ENCODE results near the gene LSM14B. TPM values are rescaled to one million over a fixed set of nuclear protein-coding genes. Genes with fewer than 3 reads are reported as not detected.

Gene LSM14B
- total RNA-seq, 2 donors from 2014 or later = 39.7 to 87.1 TPM

DNA sequence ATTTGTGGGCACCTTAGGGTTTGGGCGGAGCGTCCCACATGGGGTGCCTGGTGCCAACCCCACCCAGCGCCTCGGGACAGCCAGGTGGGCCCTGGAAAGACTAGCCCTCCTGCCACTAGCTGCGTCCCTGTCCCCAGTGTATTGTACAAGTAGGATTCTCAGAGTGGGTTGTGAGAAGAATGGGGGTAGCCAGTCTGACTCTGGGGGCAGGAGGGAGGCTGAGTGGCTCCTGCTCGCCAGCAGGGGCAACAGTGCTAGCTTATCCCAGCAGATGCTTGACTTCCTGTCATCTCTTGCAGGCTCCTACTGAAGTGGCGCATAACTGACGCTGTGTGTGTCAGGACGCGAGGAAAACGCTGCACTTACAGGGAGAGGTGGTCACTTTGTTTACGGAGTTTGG, 11.6 kb downstream of the LSM14B start:
- H3K27me3 ChIP-seq (replicated peaks; ENCODE audit: insufficient read depth) = no peaks in the 10 kb centered on the region
- intact Hi-C loops (cut with DNase I) = no loop called here
- H3K4me3 ChIP-seq = no peak overlapping the region
- no peaks in the 10 kb centered on the region for H3K4me1 ChIP-seq (replicated peaks)
- H3K9me3 ChIP-seq = no peaks in the 10 kb centered on the region
- H3K27ac ChIP-seq = no peak overlapping the region
- TF ChIP-seq, protein P1, sequence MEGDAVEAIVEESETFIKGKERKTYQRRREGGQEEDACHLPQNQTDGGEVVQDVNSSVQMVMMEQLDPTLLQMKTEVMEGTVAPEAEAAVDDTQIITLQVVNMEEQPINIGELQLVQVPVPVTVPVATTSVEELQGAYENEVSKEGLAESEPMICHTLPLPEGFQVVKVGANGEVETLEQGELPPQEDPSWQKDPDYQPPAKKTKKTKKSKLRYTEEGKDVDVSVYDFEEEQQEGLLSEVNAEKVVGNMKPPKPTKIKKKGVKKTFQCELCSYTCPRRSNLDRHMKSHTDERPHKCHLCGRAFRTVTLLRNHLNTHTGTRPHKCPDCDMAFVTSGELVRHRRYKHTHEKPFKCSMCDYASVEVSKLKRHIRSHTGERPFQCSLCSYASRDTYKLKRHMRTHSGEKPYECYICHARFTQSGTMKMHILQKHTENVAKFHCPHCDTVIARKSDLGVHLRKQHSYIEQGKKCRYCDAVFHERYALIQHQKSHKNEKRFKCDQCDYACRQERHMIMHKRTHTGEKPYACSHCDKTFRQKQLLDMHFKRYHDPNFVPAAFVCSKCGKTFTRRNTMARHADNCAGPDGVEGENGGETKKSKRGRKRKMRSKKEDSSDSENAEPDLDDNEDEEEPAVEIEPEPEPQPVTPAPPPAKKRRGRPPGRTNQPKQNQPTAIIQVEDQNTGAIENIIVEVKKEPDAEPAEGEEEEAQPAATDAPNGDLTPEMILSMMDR (IDR thresholded peaks at IDR 0.05) = no peak
- TF ChIP-seq POLR2AphosphoS5 (IDR thresholded peaks at IDR 0.05) = no peak
- no peak for TF ChIP-seq POLR2A (IDR thresholded peaks at IDR 0.05)
- peaks cover 13 to 41% of the 10 kb centered on the region in 2 donors for H3K36me3 ChIP-seq
- 86% methylated on average over 12 of the region's 12 CpGs for WGBS
- DNase-seq (ENCODE audit: low spot score) = no peak

DNA sequence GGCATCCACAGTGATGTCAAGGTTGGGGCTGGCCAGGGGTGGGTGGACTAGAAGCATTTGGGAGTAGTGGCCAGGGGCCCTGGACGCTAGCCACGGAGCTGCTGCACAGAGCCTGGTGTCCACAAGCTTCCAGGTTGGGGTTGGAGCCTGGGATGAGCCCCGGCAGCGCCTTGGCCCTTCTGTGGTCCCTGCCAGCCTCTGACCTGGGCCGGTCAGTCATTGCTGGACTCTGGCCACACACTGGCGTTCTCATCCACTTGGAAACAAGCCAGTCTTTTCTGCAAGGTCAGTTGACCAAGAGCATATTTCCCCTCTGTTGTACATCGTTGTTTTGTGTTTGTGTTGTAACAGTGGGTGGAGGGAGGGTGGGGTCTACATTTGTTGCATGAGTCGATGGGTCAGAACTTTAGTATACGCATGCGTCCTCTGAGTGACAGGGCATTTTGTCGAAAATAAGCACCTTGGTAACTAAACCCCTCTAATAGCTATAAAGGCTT, 12.5 kb downstream of the LSM14B start:
- intact Hi-C loops (cut with DNase I) = loop anchor here (5.0 kb wide), 1 partner anchor 122 kb away; no protein-coding TSS in a partner anchor
- Histone ChIP-seq H3K27me3 (replicated peaks; ENCODE audit: insufficient read depth) (no peaks in the 10 kb centered on the region), H3K4me3 (no peak overlapping the region), H3K36me3 (peaks cover 21 to 47% of the 10 kb centered on the region in 2 donors), H3K9me3 (no peaks in the 10 kb centered on the region), H3K4me1 (replicated peaks) (no peaks in the 10 kb centered on the region), H3K27ac (no peak overlapping the region)
- 64% methylated on average over 9 of the region's 11 CpGs for WGBS
- TF ChIP-seq, protein P1 (IDR thresholded peaks at IDR 0.05) = no peak
- TF ChIP-seq POLR2A (IDR thresholded peaks at IDR 0.05) (no peak), POLR2AphosphoS5 (IDR thresholded peaks at IDR 0.05) (no peak)
- DNase-seq (ENCODE audit: low spot score) = no peak

DNA sequence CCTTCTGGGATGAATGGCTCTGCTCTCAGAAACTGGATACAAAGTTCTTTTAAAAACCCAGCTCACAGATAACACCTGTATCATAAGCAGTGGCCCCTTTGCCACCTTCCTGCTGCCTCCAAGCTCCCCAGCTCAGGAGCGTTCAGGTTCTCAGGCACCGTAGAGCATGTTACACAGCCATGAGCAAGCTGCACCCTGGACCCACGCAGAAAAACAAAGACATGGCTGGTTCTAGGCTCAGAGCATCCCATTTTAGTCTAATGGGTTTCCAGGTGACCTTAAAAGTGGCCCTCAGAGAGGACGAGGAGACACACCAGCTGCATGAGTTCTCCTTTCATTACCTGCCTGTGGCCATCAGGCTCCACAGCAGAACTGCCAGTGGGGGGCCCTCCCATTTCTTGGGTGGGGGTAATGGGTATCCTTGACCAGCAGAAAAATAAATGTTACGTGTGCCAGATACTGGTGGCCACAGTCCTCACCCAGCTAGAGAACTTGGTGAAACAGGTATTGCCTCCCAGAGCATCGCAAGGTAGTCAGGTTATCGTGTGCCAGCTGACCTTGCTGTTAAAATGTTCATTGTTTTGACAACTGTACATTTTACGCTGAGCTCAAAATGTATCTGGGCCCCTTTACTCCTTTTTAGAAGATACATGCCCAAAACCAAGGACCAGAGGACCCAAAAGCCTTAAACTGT, 13.4 kb downstream of the LSM14B start:
- TF ChIP-seq, protein P1 (IDR thresholded peaks at IDR 0.05) = no peak
- TF ChIP-seq POLR2AphosphoS5 (IDR thresholded peaks at IDR 0.05) = no peak
- TF ChIP-seq POLR2A (IDR thresholded peaks at IDR 0.05) = no peak
- DNase-seq (ENCODE audit: low spot score) = no peak
- Histone ChIP-seq H3K4me1 (replicated peaks) (peaks cover 5% of the 10 kb centered on the region), H3K27me3 (replicated peaks; ENCODE audit: insufficient read depth) (no peaks in the 10 kb centered on the region), H3K4me3 (no peak overlapping the region), H3K27ac (no peak overlapping the region), H3K36me3 (peaks cover 20 to 46% of the 10 kb centered on the region in 2 donors), H3K9me3 (no peaks in the 10 kb centered on the region)
- WGBS = 88% methylated on average over 8 of the region's 8 CpGs
- intact Hi-C loops (cut with DNase I) = loop anchor here (2.0 to 5.0 kb wide), 2 partner anchors 109 to 123 kb away; no protein-coding TSS in a partner anchor

DNA sequence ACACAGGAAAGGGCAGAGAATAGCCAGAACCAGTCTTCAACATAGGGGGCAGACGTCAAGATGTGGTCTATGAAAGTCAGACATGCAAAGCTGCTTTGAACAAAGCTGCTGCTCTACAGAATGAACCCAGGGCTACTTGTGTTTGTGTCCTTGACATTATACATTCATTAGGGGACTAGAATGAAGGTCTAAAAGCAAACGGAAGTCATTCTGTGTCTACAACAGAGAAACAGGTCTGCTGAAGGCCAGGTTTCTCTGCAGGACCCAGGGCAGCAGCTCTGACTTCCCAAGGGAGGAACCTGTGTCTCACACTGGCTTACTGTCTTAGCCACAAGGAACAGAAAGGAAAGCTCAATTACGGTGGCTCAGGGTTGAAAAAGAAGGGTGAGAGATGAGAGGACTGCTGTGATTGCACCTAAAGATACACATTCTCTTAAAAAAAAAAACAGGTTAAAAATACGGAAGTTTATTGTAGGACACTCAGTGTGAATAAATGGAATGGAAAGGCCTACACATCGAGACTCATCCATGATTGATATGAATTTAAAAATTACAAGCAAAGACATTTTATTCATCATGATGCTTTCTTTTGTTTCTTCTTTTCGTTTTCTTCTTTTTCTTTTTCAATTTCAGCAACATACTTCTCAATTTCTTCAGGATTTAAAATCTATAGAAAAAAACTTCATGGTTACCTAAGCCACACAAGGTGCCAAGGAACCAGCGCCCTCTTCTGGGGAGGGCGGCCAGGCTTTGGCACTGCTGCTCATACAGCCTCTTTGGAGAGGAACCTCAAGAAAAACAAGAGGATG, 14.2 kb downstream of the LSM14B start:
- Histone ChIP-seq H3K27ac (no peak overlapping the region), H3K4me3 (no peak overlapping the region), H3K9me3 (no peaks in the 10 kb centered on the region), H3K36me3 (peaks cover 19 to 38% of the 10 kb centered on the region in 2 donors), H3K4me1 (replicated peaks) (peaks cover 6% of the 10 kb centered on the region), H3K27me3 (replicated peaks; ENCODE audit: insufficient read depth) (no peaks in the 10 kb centered on the region)
- intact Hi-C loops (cut with DNase I) = loop anchor here (2.0 to 5.0 kb wide), 2 partner anchors 110 to 124 kb away; no protein-coding TSS in a partner anchor
- TF ChIP-seq, protein P1 (IDR thresholded peaks at IDR 0.05) = peak; percentile 28 to 78 (median 72)
- TF ChIP-seq POLR2A (IDR thresholded peaks at IDR 0.05) = no peak
- TF ChIP-seq POLR2AphosphoS5 (IDR thresholded peaks at IDR 0.05) = peak; percentile 66
- DNase-seq (ENCODE audit: low spot score) = peak; percentile 65
- WGBS = 48% methylated on average over 8 of the region's 8 CpGs

All from prostate gland (tissue), 2 donors.